Keratinocyte (primary cell): ENCODE results near the gene LHX6.

Experiments
- EZH2 ChIP-seq: IDR thresholded peaks from one replicate; pipeline ENCODE4 v1.6.1; 2012; ENCODE audit warnings: inconsistent platforms, mild to moderate bottlenecking, low read length, moderate library complexity
- TF ChIP-seq, protein P1 (sequence below), 3 experiments: IDR thresholded peaks in 1 of 3; conservative IDR thresholded peaks in 1 of 3; optimal IDR thresholded peaks in 1 of 3; 2 replicates in 2 of 3; 3 replicates in 1 of 3; pipeline versions ENCODE3 to v1.5.1; 2011; ENCODE audit warnings: low read length in 3 of 3, mild to moderate bottlenecking in 3 of 3, moderate library complexity in 2 of 3, control low read depth in 1 of 3, inconsistent platforms in 1 of 3; ENCODE audit not compliant: insufficient read depth in 2 of 3; ENCODE audit errors: extremely low read depth in 1 of 3

DNA sequence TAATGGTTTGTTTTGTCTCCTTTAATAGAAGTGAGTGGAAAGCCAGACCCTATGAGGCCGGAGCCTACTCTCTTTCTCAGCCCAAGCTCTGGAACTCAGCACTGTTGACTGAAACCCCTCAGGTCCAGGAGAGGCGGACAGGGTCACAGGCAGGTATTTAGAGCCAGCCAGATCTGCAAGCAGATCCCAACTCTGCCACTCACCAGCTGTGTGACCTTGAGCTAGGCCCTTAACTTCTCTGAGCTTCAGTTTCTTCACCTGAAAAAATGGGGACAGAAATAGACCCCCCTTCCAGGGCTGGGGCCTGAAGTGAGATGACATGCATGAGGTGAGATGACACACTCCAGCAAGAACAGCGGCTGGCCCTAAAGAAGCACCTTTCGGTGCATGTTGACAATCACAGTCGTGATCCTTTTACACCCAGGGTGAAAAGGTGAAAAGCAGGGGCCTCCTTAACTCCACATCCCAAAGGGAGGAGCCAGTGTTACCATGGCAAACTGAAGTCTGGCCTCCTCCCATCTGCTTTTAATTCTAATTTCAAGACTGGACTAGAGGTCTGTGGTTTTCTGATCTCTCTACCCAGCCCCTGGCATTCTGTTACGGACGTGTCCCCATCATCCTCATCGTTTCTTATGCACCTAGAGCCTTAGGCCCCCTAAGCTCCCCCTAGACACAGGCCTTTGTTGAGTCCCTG lies 41.8 kb downstream of the LHX6 start:
- TF ChIP-seq, protein P1, sequence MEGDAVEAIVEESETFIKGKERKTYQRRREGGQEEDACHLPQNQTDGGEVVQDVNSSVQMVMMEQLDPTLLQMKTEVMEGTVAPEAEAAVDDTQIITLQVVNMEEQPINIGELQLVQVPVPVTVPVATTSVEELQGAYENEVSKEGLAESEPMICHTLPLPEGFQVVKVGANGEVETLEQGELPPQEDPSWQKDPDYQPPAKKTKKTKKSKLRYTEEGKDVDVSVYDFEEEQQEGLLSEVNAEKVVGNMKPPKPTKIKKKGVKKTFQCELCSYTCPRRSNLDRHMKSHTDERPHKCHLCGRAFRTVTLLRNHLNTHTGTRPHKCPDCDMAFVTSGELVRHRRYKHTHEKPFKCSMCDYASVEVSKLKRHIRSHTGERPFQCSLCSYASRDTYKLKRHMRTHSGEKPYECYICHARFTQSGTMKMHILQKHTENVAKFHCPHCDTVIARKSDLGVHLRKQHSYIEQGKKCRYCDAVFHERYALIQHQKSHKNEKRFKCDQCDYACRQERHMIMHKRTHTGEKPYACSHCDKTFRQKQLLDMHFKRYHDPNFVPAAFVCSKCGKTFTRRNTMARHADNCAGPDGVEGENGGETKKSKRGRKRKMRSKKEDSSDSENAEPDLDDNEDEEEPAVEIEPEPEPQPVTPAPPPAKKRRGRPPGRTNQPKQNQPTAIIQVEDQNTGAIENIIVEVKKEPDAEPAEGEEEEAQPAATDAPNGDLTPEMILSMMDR (optimal IDR thresholded peaks at IDR 0.05 in 1 of 3, IDR thresholded peaks at IDR 0.05 in 1 of 3, conservative IDR thresholded peaks at IDR 0.05 in 1 of 3; ENCODE audit: extremely low read depth in 1 of 3, insufficient read depth in 2 of 3, low read length in 3 of 3) = no peak
- no peak for TF ChIP-seq EZH2
